ENCODE data around the gene AOPEP. TPM values are rescaled to one million over a fixed set of nuclear protein-coding genes. Genes with fewer than 3 reads are reported as not detected.

Gene AOPEP
- total RNA-seq, 1 donor from 2014 or later, result 25.8 TPM

- Mint-ChIP-seq H3K4me1 (ENCODE audit: low read depth, unreplicated experiment) (peaks cover 29% of the 10 kb centered on the region), H3K9me3 (ENCODE audit: unreplicated experiment) (peaks cover 15% of the 10 kb centered on the region), H3K36me3 (ENCODE audit: unreplicated experiment) (peaks cover 4% of the 10 kb centered on the region), H3K4me3 (ENCODE audit: unreplicated experiment) (no peak overlapping the region), H3K27me3 (ENCODE audit: unreplicated experiment) (peaks cover 11% of the 10 kb centered on the region), H3K27ac (ENCODE audit: unreplicated experiment) (no peak overlapping the region)
- TF ChIP-seq CTCF (IDR thresholded peaks at IDR 0.05; ENCODE audit: partially characterized antibody, unreplicated experiment), result no peak
- DNase-seq, result no peak
These were observed 348.1 kb downstream of the AOPEP start for GRCh38 chr9:95074632-95075031.

- peaks cover 11% of the 10 kb centered on the region for H3K27me3 Mint-ChIP-seq (ENCODE audit: unreplicated experiment)
- H3K27ac Mint-ChIP-seq (ENCODE audit: unreplicated experiment), result no peak overlapping the region
- H3K9me3 Mint-ChIP-seq (ENCODE audit: unreplicated experiment), result peaks cover 13% of the 10 kb centered on the region
- H3K36me3 Mint-ChIP-seq (ENCODE audit: unreplicated experiment), result peaks cover 4% of the 10 kb centered on the region
- no peak overlapping the region for H3K4me3 Mint-ChIP-seq (ENCODE audit: unreplicated experiment)
- TF ChIP-seq CTCF (IDR thresholded peaks at IDR 0.05; ENCODE audit: partially characterized antibody, unreplicated experiment), result no peak
- DNase-seq, result no peak
- peaks cover 33% of the 10 kb centered on the region for H3K4me1 Mint-ChIP-seq (ENCODE audit: low read depth, unreplicated experiment)
These were observed 349.2 kb downstream of the AOPEP start for GRCh38 chr9:95075700-95076099.

- Mint-ChIP-seq H3K4me3 (ENCODE audit: unreplicated experiment) (no peak overlapping the region), H3K27me3 (ENCODE audit: unreplicated experiment) (peaks cover 11% of the 10 kb centered on the region), H3K4me1 (ENCODE audit: low read depth, unreplicated experiment) (peaks cover 33% of the 10 kb centered on the region), H3K27ac (ENCODE audit: unreplicated experiment) (peak overlapping the region; percentile 81), H3K9me3 (ENCODE audit: unreplicated experiment) (peaks cover 15% of the 10 kb centered on the region), H3K36me3 (ENCODE audit: unreplicated experiment) (peaks cover 4% of the 10 kb centered on the region)
- DNase-seq, result no peak
- no peak for TF ChIP-seq CTCF (IDR thresholded peaks at IDR 0.05; ENCODE audit: partially characterized antibody, unreplicated experiment)
These were observed 350.2 kb downstream of the AOPEP start for GRCh38 chr9:95076696-95077052.

GRCh38 chr9:95077053-95077765 is 350.7 kb downstream of the AOPEP start:
- Mint-ChIP-seq H3K9me3 (ENCODE audit: unreplicated experiment) (peaks cover 15% of the 10 kb centered on the region), H3K27ac (ENCODE audit: unreplicated experiment) (peak overlapping the region; percentile 94), H3K4me3 (ENCODE audit: unreplicated experiment) (peak overlapping the region; percentile 70), H3K4me1 (ENCODE audit: low read depth, unreplicated experiment) (peaks cover 33% of the 10 kb centered on the region), H3K36me3 (ENCODE audit: unreplicated experiment) (peaks cover 4% of the 10 kb centered on the region), H3K27me3 (ENCODE audit: unreplicated experiment) (peaks cover 11% of the 10 kb centered on the region)
- TF ChIP-seq CTCF (IDR thresholded peaks at IDR 0.05; ENCODE audit: partially characterized antibody, unreplicated experiment), result no peak
- DNase-seq, result no peak

GRCh38 chr9:95077766-95078370 is 351.4 kb downstream of the AOPEP start:
- Mint-ChIP-seq H3K9me3 (ENCODE audit: unreplicated experiment) (peaks cover 15% of the 10 kb centered on the region), H3K4me3 (ENCODE audit: unreplicated experiment) (peak overlapping the region; percentile 70), H3K27me3 (ENCODE audit: unreplicated experiment) (peaks cover 11% of the 10 kb centered on the region), H3K27ac (ENCODE audit: unreplicated experiment) (peak overlapping the region; percentile 94), H3K36me3 (ENCODE audit: unreplicated experiment) (peaks cover 4% of the 10 kb centered on the region), H3K4me1 (ENCODE audit: low read depth, unreplicated experiment) (peaks cover 33% of the 10 kb centered on the region)
- peak; percentile 60 for DNase-seq
- TF ChIP-seq CTCF (IDR thresholded peaks at IDR 0.05; ENCODE audit: partially characterized antibody, unreplicated experiment), result no peak
